Endothelial cell of umbilical vein (primary cell): ENCODE data around the gene SNX5. TPM values are rescaled to one million over a fixed set of nuclear protein-coding genes. Genes with fewer than 3 reads are reported as not detected.

Experiments used
- BruUV-seq: library from RNA; stranded (reverse); fragments of 400-500 nt; replicated peaks from 2 replicates; lab custom pipeline; 2021; lab: Mats Ljungman, UMichigan
- CTCF ChIA-PET: fragments of 300-600, 350-600 bp; sonication (Branson Sonifier 250); formaldehyde crosslinking; loops from one replicate; lab custom pipeline; 2021; ENCODE audit warnings: antibody characterized with exemption, inconsistent platforms; lab: Charles Lee
- POLR2A ChIA-PET: fragments of 300-600, 350-600 bp; sonication (Branson Sonifier 250); formaldehyde crosslinking; loops from one replicate; lab custom pipeline; 2021; ENCODE audit warnings: antibody characterized with exemption, inconsistent platforms; lab: Charles Lee
- DNase-seq: peaks from one replicate; pipeline ENCODE4 v3.0.0-alpha.2; 2011; ENCODE audit warnings: low read depth, low spot score
- FAIRE-seq: peaks from 2 replicates; lab custom pipeline; 2011; peaks lifted over from hg19 to GRCh38; lab: Jason Lieb, UNC
- H2AFZ ChIP-seq: 2 replicates; pipeline ENCODE4 v1.6.0; 2012; ENCODE audit warnings: low read depth, low read length, control low read depth, inconsistent platforms
- H3K27ac ChIP-seq: 2 replicates; pipeline ENCODE4 v1.5.1; 2011; ENCODE audit warnings: low read depth, mild to moderate bottlenecking, control low read depth, low read length, moderate library complexity; ENCODE audit not compliant: insufficient read depth
- H3K27me3 ChIP-seq, 2 experiments: 2 replicates each; pipeline versions ENCODE4 v1.6.0 to v1.6.1; 2011; ENCODE audit warnings: low read length in 2 of 2, mixed read lengths in 1 of 2; ENCODE audit not compliant: control insufficient read depth in 2 of 2, insufficient read depth in 2 of 2
- H3K36me3 ChIP-seq, 2 experiments: 2 replicates in 1 of 2; 3 replicates in 1 of 2; pipeline ENCODE4 v1.5.1; 2011; ENCODE audit warnings: low read length in 2 of 2, mild to moderate bottlenecking in 1 of 2, moderate library complexity in 1 of 2; ENCODE audit not compliant: control insufficient read depth in 2 of 2, insufficient read depth in 2 of 2; ENCODE audit errors: extremely low read depth in 1 of 2
- H3K4me1 ChIP-seq: 3 replicates; pipeline ENCODE4 v1.5.1; 2011; ENCODE audit warnings: mild to moderate bottlenecking, low read length; ENCODE audit not compliant: control insufficient read depth, insufficient read depth; ENCODE audit errors: extremely low read depth
- H3K4me2 ChIP-seq: 2 replicates; pipeline ENCODE4 v1.6.1; 2011; ENCODE audit warnings: low read length, control low read depth, mixed read lengths; ENCODE audit not compliant: insufficient read depth
- H3K4me3 ChIP-seq, 3 experiments: fragments of 200-600 bp in 1 of 3; sonication (generic), shearing (Covaris generic) in 1 of 3; replicated peaks in 1 of 3; 2 replicates each; pipeline ENCODE4 v1.5.1; 2011 to 2016; ENCODE audit warnings: control low read depth in 3 of 3, low read length in 3 of 3, mild to moderate bottlenecking in 2 of 3, inconsistent platforms in 1 of 3, low read depth in 1 of 3, moderate library complexity in 1 of 3; ENCODE audit not compliant: insufficient read depth in 1 of 3
- H3K79me2 ChIP-seq: 2 replicates; pipeline ENCODE4 v1.6.0; 2012; ENCODE audit warnings: low read length, inconsistent platforms; ENCODE audit not compliant: control insufficient read depth, insufficient read depth
- H3K9ac ChIP-seq: replicated peaks from 2 replicates; pipeline ENCODE3; 2011; ENCODE audit warnings: low read length, control low read depth; ENCODE audit not compliant: insufficient read depth; ENCODE audit errors: extremely low read depth
- H3K9me1 ChIP-seq: replicated peaks from 3 replicates; pipeline ENCODE4 v1.6.0; 2011; ENCODE audit warnings: mild to moderate bottlenecking, low read length; ENCODE audit not compliant: control insufficient read depth, insufficient read depth; ENCODE audit errors: extremely low read depth
- H3K9me3 ChIP-seq: replicated peaks from 2 replicates; pipeline ENCODE4 v1.5.1; 2012; ENCODE audit warnings: low read length, inconsistent platforms; ENCODE audit not compliant: control insufficient read depth, insufficient read depth
- H4K20me1 ChIP-seq: replicated peaks from 2 replicates; pipeline ENCODE3; 2011; ENCODE audit warnings: mild to moderate bottlenecking, low read length; ENCODE audit not compliant: control insufficient read depth, insufficient read depth; ENCODE audit errors: extremely low read depth
- EZH2 ChIP-seq: IDR thresholded peaks from 2 replicates; pipeline ENCODE4 v1.6.1; 2012; ENCODE audit warnings: borderline replicate concordance, low read depth, mild to moderate bottlenecking, moderate library complexity, low read length, inconsistent platforms; ENCODE audit not compliant: severe bottlenecking
- FOS ChIP-seq: IDR thresholded peaks from 2 replicates; pipeline ENCODE4 v1.6.1; 2011; ENCODE audit warnings: mild to moderate bottlenecking, low read length, moderate library complexity, borderline replicate concordance; ENCODE audit not compliant: insufficient read depth
- GATA2 ChIP-seq: IDR thresholded peaks from 2 replicates; pipeline ENCODE4 v1.7.0; 2011; ENCODE audit warnings: low read depth, mild to moderate bottlenecking, moderate library complexity, mixed read lengths, low read length; ENCODE audit not compliant: insufficient read length, insufficient read depth
- JUN ChIP-seq: IDR thresholded peaks from 2 replicates; pipeline ENCODE4 v1.6.1; 2011; ENCODE audit warnings: borderline replicate concordance, low read depth; ENCODE audit not compliant: insufficient read length, insufficient read depth
- MAX ChIP-seq: IDR thresholded peaks from 2 replicates; pipeline ENCODE4 v1.6.1; 2011; ENCODE audit not compliant: insufficient read depth, insufficient read length
- MYC ChIP-seq: IDR thresholded peaks from one replicate; pipeline ENCODE4 v1.6.1; 2011; ENCODE audit warnings: mild to moderate bottlenecking, low read depth, low read length
- POLR2A ChIP-seq: IDR thresholded peaks from 2 replicates; pipeline ENCODE4 v1.6.1; 2012; ENCODE audit warnings: low read depth, mild to moderate bottlenecking, control low read depth, low read length
- POLR2AphosphoS5 ChIP-seq: IDR thresholded peaks from 2 replicates; pipeline ENCODE4 v1.6.1; 2012; ENCODE audit warnings: low read depth, mild to moderate bottlenecking, control low read depth, low read length, moderate library complexity; ENCODE audit not compliant: insufficient read depth
- dilution Hi-C: fragments of 300-500 bp; cut with MboI; formaldehyde crosslinking; loops from one replicate; pipeline ENCODE4 v1.15.0; 2019; ENCODE audit warnings: low sequenced_read_pairs; ENCODE audit not compliant: extremely low pct_ligation_motif_present
- intact Hi-C: fragments of 100-400 bp; cut with micrococcal nuclease; formaldehyde crosslinking; loops from one replicate; pipeline ENCODE4 v1.10.0; 2022
- polyA plus RNA-seq, 4 experiments: library from polyadenylated mRNA; depleted of rRNA in 3 of 4; stranded (reverse) in 3 of 4; unstranded in 1 of 4; fragments of >200 nt; gene quantifications; 2 replicates each; pipeline versions ENCODE4 v1.2.1 to v1.2.3, GENCODE V29; 2011 to 2012; ENCODE audit warnings: missing spikeins in 1 of 4
- total RNA-seq: library from RNA; stranded (reverse); gene quantifications from 2 replicates; pipeline ENCODE4 v1.2.3, GENCODE V29; 2021
- TF ChIP-seq, protein P1 (sequence below), 2 donors: IDR thresholded peaks; 1 replicate in 1 of 2; 2 replicates in 1 of 2; pipeline ENCODE4 v1.5.1; 2011; ENCODE audit warnings: low read length in 2 of 2, mild to moderate bottlenecking in 2 of 2, moderate library complexity in 2 of 2, control low read depth in 1 of 2, inconsistent platforms in 1 of 2, low read depth in 1 of 2; ENCODE audit not compliant: insufficient read depth in 1 of 2; ENCODE audit errors: extremely low read depth in 1 of 2

Gene SNX5
- total and polyA plus RNA-seq, 2 donors (not counting 3 experiments of a cell fraction or from before 2014, with no cell fraction given): 76.2 to 121 TPM

GRCh38 chr20:17925141-17925939 lies 43.3 kb downstream of the SNX5 start:
- Histone ChIP-seq H2AFZ (no peak overlapping the region), H3K4me1 (no peaks in the 10 kb centered on the region), H4K20me1 (no peaks in the 10 kb centered on the region), H3K9me1 (no peaks in the 10 kb centered on the region), H3K4me2 (no peak overlapping the region), H3K27me3 (peaks cover 9 to 16% of the 10 kb centered on the region in 2 experiments), H3K9ac (no peak overlapping the region), H3K9me3 (no peaks in the 10 kb centered on the region), H3K36me3 (no peaks in the 10 kb centered on the region), H3K27ac (no peak overlapping the region), H3K79me2 (no peaks in the 10 kb centered on the region), H3K4me3 (no peak overlapping the region)
- no TSS peak for BruUV-seq
- ChIA-PET CTCF (no interaction called here), POLR2A (no interaction called here)
- dilution Hi-C loops: no loop called here
- DNase-seq (no peak), FAIRE-seq (no peak)
- intact Hi-C loops: no loop called here
- TF ChIP-seq MYC (no peak), POLR2A (no peak), MAX (no peak), EZH2 (no peak), FOS (no peak), POLR2AphosphoS5 (no peak), JUN (no peak), GATA2 (no peak)
- TF ChIP-seq, protein P1, sequence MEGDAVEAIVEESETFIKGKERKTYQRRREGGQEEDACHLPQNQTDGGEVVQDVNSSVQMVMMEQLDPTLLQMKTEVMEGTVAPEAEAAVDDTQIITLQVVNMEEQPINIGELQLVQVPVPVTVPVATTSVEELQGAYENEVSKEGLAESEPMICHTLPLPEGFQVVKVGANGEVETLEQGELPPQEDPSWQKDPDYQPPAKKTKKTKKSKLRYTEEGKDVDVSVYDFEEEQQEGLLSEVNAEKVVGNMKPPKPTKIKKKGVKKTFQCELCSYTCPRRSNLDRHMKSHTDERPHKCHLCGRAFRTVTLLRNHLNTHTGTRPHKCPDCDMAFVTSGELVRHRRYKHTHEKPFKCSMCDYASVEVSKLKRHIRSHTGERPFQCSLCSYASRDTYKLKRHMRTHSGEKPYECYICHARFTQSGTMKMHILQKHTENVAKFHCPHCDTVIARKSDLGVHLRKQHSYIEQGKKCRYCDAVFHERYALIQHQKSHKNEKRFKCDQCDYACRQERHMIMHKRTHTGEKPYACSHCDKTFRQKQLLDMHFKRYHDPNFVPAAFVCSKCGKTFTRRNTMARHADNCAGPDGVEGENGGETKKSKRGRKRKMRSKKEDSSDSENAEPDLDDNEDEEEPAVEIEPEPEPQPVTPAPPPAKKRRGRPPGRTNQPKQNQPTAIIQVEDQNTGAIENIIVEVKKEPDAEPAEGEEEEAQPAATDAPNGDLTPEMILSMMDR (IDR thresholded peaks at IDR 0.05; ENCODE audit: extremely low read depth in 1 of 2, insufficient read depth in 1 of 2, low read depth in 1 of 2, low read length in 2 of 2): no peak
